Measurements from ENCODE around the gene CREBL2. TPM values are rescaled to one million over a fixed set of nuclear protein-coding genes. Genes with fewer than 3 reads are reported as not detected.
"Not testable (repeated sequence)": the region's sequence is repeated elsewhere in the genome, so short reads cannot be mapped to it uniquely, and the experiment has no call there.

The CREBL2 gene
- polyA plus RNA-seq, 12 donors: 10.0 to 18.2 (median 11.2) TPM; not detected in 1

DNA sequence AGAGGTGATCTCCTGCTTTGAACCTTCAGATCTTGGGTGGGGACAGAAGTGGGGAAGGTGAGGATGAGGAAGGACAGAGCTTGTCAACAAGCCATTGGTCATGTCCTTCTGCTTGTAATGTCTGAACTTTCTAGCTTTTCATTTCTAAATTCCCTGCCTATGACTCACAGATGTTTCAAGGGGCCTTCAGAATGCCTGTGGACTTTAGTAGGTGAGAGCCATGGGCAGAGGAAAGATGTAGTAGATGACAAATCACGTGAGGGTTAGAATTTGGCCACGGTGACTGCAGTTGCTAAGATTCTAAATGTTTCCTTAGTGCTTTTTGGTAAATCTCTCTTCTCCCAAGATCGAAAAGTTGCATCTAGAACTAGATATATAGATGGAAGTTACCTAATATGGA is 18.7 kb upstream of the CREBL2 start:
- DNase-seq: no peak

DNA sequence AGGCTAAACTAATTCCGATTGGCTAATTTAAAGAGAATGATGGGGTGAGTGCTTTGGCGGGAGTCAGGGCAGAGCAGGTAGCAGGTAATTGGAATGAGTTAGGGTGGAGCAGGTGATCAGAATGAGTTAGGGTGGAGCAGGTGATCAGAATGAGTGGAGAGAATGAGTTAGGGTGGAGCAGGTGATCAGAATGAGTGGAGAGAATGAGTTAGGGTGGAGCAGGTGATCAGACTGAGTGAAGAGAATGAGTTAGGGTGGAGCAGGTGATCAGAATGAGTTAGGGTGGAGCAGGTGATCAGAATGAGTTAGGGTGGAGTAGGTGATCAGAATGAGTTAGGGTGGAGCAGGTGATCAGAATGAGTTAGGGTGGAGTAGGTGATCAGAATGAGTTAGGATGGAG is 15.7 kb upstream of the CREBL2 start:
- DNase-seq: not testable (repeated sequence)

DNA sequence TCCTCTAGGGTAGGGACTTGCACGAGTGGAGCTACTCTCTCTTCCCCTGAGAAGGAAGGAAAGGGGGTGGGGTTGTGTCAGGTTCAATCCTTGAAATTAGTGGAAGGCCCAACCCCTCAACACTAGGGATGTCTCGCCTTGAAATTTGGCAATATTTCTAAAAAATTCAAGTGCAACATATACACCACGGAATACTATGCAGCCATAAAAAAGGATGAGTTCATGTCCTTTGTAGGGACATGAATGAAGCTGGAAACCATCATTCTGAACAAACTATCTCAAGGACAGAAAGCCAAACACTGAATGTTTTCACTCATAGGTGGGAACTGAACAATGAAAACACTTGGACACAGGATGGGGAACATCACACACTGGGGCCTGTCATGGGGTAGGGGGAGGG is 15.1 kb upstream of the CREBL2 start:
- not testable (repeated sequence) for DNase-seq

DNA sequence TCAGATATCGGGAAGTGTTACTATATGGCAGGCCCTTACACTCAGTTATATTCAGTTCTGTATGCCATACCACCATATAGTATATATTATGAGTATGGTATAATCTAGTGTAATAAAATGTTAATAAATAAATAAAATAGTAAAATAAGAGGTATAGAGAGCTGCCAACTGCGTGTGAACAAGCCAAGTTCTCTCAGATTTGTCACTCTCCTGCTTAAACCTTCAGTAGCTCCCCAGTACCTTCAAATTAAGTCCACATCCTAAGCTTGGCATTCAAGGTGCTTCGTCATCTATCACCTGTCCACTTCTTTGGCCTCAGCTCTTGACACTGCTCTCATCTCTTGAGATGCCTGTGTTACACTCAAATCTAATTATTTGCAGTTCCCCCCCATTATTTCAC is 12.8 kb upstream of the CREBL2 start:
- DNase-seq: no peak

DNA sequence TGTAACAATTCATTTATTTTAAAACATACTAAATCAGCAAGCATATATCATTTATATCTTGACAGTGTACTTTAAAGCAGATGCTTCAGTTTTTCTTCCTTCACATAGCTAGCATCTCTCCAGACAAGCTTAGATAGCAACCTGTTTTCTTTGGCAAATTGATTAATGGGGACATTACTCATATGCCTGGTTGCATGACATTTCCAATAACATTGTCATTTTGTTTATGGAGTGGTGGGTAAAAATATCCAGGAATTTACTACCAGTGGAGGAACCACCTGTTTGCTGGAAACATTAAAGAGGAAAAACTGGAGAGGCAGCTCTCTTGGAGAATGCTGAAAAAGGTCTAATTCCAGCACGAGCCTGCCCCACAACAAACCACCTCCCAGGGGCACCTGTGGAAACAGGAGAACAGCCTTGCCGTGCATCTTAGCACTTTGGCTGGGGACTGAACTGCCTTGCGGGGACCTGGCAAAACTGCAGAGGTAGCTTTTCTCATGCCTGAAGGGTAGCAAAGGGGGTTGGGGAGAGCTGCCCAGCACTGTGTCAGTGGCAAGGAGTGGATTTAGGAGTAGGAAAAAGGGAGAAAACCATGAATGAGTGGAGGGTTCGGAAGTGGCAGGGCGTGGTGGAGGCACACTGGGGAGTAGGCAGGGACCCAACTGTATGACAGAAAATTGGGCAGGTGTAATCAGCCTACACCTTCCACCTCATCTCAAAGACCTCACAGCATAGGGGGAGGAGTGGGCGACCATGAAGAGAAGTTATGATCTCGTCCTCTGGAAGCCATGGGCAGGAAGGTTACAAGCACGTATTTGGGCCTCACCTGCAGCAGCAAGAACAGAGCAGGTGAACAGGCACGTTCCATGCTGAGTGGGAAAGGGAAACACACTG is 11.7 kb upstream of the CREBL2 start:
- DNase-seq: no peak

DNA sequence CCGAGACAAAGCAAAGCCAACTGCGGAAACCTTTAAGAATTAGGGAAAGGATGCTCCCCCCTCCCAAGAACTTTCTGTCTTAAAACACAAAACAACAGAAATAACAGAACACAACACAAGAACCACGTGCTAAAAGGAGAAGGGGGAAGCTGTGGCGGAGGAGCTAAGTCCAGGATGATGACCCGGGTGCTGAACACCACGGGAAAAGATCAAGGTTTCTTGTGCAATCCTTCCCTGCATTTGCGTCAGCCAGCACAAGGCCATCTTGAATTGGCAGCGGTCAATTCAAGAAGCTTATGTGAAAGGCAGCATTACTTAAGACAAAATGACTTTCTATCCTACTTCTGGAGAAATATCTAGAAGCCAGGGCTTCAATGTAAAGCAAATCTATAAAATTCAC is 11.0 kb upstream of the CREBL2 start:
- DNase-seq: no peak

DNA sequence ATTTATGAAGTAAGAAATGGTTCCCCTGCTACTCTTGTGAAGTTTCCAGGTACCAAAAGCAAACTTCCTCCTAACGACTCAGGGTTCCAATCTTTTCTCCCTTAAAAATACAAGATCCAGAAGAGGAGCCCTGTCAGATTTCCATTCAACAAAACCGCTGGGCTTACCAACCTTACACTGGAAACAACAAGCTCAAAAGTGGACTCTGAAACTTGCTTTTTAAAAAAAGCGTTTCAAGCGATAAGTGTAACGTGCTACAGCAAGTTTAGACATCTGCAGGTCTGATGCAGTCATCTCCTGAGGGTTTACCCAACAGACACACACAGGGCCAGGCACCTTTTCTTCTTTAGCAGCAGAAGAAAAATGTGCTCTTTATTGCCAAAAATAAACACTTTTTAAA is 6.9 kb upstream of the CREBL2 start:
- DNase-seq: no peak

DNA sequence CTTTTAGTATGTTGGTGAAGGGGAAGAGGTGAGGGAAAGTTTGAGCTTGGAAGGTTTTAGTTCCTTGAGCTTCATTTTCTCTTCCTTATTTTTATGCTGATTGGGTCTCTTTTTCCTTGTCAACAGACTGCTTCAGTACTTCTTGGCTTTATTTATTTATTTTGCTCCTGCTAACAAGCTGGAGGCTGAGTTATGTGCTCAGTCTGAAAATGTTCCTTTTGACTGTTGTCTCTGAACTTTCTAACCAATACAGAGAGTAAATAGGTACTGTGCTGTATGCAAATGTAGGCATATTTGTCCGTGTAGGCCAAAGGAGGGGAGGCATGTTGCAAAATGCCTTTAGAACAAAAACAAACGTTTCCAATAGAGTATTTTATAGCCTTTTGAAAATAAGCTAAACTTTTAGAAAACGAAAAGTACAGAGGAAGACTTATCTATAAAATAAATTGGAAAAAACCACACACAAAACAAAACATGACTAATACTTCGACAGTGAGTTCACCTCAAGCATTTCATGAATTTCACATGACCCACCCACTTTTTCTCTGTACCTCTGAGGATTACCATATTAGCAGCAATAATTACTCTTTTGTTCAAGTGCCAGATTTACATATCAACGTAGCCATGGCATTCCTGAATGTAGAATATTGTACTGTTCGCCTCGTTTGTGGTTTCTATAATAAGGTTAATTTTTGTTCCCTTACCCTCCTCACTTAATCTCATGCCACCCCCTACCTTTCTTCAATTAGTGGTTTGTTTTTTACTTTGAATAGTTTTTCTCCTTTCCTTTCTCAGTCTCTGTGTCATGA is 4.7 kb upstream of the CREBL2 start:
- no peak for DNase-seq

DNA sequence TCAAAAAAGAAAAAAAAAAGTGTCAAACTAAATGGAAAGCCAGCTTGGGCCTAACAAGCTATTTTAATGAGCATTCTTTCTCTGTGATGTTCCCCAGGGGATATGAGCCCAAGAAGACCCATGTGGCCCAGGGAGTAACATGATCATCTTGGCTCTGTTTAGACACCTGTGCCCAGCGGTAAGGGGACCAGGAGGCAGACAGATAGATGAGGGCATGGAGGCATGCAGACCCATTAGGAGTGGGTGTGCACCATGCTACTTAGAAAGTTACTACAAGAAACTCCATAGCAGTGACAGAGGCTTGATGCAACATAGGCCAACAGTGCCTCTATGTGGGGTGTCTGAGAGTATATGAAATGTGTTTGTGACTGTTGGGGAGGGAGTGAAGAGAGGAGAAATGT is 3.1 kb upstream of the CREBL2 start:
- DNase-seq: no peak

DNA sequence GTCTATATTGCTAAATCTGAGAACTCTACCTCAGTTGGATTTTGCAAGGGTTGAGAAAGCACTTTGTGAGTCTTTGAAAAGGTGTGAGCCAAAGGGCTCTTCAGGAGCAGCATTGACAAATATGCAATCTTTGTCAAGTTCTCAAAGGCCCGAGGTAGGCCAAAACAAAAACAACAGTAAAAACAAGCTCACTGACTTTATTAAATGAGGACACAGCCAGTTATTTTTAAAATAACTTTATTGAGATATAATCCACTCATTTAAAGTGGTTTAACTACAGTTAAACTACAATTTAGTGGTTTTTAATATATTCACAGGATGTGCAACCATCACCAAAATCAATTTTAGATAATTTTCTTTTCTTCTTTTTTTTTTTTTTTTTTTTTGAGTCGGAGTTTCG is 2.0 kb upstream of the CREBL2 start:
- DNase-seq: no peak

DNA sequence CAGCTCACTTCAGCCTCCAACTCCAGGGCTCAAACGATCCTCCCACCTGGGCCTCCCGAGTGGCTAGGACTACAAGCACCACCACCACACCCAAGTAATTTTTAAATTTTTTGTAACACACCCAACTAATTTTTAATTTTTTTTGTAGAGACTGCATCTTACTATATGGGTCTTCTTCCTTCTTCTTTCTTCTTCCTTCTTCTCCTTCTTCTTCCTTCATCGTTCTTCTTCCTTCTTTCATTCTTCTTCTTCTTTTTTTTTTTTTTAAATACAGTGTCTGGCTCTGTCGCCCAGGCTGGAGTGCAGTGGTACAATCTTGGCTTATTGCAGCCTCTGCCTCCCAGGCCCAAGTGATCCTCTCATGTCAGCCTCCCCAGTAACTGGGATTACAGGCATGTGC is 965 bp upstream of the CREBL2 start:
- no peak for DNase-seq

DNA sequence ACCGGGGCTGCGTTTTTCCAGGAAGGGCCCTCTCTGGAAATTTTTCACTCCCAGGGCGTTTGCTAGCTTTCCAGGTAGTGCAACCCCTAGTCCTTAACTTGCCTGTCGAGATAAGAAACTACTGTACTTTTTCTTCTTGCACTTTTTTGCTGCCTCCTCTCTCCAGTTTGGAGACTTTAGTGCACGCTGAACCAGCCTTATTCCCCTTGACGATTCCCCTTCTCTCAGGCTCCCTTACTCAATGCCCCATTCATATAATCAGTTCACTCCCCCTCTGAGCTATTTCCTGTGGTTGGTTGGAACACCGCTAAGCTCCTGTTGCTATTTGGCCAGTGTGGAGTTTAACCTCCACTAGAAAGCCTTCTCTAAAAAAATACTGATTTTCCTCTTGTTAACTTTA is 682 bp downstream of the CREBL2 start:
- no peak for DNase-seq

DNA sequence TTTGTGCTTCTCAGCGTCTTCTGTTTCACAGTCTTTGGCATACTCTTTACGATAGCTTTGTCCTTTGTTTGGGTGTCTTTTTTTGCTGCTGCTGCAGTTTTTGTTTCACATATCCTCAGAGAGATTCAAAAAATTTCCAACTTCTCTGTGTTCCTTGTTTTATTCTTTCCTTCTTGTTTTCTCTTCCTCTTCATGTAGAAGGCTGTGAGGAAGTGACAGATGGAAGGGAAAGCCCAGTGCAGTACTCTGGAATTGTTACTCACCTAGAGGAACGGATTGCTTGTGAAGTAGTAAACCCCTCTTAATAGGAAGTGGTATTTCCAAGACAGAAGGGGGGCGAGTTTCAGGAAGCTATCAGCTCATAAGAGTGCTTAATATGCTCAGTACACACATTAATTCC is 1.7 kb downstream of the CREBL2 start:
- peak; percentile 16 for DNase-seq

DNA sequence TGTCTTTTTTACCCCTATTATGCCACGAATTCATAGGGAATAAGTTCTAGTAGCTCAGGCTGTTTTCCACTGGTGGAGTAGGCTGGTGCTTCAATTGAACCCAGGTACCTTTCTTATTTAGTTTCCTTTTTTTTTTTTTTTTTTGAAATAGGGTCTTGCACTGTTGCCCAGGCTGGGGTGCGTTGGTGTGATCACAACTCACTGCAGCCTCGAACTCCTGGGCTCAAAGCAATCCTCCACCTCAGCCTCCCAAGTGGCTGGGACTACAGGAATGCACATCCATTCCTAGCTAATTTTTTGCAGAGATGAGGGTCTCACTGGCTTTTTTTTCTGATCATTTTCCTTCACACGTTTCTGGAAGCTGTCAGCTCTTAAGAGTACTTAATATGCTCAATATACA is 2.7 kb downstream of the CREBL2 start:
- DNase-seq: no peak

DNA sequence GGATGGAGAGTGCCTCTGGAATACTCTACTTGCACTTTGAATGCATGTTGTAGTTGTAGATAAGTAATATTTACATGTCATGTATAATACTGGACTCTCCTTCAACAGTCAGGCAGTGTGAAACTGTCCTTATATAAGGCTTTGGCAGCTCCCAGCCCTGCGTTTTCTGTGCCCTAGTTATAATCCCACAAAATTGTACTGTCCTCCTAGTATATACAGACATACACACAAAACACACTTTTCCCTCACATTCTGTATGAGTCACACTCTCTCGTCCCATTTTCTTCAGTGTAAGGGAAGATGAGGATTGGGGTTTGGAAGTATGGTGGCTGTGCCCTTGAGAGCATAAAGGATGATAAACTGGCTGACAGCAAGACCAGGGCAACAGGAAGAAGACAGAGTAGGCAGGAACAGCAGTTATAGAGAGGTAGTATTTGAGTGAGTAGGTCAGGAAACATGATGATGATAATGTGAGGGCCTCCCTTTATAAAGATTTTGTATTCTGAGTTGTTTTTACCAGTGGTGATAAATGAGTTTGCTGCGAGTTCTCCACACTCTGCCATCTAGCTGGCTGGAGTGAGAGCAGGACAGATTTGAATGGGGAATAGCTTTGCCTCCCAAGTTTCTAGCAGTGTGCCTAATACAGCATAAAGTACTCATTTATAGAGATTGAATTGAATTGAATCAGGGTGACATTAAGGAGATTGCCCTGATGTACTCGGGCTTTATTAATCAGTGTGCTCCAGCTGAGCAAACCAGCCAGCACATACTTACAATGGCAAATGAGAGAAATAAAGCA is 5.0 kb downstream of the CREBL2 start:
- DNase-seq: no peak

DNA sequence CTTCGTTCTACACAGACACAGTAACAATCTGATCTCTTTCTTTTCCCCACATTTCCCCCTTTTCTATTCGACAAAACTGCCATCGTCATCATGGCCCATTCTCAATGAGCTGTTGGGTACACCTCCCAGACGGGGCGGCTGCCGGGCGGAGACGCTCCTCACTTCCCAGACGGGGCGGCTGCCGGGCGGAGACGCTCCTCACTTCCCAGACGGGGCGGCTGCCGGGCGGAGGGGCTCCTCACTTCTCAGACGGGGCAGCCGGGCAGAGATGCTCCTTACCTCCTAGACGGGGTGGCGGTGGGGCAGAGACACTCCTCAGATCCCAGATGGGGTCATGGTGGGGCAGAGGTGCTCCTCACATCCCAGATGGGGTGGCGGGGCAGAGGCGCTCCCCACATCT is 6.4 kb downstream of the CREBL2 start:
- not testable (repeated sequence) for DNase-seq

DNA sequence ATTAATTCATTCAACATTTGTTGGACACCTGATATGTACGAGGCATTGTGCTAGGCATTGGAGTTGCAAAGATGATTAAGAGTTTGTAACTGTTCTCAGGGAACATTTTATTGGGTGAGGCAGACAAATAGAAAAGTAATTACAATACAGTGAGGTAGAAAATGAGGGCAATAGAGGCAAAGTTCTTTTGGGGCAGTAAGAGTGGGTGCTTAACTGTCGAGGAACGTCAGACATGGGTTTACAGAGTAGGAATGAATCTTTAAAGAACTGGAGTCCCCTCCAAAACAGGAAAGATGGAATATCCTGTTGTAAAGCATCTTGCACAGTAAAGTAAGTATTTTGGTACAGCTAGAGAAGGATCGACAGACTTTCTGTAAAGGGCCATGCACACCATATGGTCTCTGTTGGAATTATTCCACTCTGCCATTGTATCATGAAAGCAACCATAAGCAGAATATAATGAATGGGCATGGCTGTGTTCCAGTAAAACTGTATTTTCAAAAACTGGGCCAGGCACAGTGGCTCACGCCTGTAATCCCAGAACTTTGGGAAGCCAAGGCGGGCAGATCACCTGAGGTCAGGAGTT is 9.1 kb downstream of the CREBL2 start:
- no peak for DNase-seq

DNA sequence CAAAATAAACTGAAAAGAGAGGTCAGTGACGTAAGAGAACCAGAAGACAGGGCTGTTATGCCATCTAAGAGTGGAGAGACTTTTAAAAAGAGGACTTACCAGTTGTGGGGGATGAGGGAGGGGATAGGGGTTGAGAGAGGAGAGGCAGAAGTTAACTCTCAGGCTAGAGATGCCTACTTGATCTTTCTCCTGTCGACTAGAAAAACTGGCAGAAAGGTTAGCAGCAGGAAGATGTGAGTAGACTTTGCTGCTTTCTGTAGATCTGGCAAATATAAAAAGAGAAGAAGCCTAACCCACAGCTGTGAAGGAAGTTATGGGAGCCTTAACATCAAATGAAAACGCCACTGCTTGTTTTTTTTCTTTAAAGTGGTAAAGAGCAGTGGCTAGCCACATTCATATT is 10.7 kb downstream of the CREBL2 start:
- no peak for DNase-seq

DNA sequence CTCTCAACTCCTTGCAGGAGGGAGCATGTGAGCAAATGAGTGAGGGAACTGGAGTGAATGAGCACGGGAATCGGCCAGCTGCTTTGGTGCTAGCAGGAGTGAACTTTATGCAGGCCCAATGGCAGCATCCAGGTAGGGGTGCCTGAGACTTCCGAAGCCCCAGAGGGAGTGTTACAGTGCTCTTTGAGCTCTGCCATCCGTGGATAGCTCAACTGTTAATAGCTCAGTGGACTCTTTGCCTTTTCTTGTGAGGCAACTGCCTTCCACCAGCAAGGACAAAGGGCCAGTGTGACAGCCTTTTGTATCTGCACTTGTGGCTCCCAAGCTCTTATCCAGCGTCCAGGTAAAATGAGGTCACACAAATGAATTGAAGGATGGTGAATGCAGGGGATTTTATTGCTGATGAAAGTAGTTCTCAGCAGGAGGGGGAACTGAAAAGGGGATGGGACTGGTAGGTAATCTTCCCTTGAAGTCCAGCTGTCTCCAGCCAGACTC is 12.9 kb downstream of the CREBL2 start:
- no peak for DNase-seq

DNA sequence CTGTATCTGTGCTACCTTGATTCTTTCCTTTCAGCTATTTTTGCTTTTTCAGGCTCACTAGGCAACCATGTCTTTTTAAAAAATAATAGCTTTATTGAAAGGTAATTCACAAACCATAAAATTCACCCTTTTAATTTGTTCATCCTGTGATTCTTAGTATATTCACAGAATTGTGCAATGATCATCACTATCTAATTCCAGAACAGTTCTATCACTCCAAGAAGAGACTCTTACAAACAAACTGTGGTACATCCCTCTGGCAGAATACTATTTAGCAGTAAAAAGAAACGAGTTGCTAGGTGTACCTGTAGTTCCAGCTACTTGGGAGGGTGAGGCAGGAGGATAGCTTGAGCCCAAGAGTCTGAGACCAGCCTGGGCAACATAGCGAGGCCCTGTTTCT is 14.8 kb downstream of the CREBL2 start:
- no peak for DNase-seq

DNA sequence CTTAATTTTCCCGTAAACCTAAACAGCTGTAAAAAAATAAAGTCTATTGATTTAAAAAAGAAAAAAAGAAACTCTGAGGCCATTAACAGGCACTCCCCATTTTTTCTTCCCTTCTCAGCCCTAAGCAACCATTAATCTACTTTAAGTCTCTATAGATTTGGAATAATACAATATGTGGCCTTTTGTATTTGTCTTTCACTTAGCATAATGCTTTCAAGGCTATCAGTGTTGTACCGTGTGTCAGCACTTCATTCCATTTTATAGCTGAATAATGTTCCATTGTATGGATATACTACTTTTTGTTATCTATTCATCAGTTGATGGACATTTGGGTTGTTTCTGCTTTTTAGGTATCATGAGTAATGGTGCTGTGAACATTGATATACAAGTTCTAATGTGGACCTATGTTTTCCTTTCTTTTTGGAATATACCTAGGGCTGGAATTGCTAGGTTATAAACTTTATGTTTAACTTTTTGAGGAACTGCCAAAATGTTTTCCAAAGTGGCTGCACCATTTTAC is 15.7 kb downstream of the CREBL2 start:
- DNase-seq: no peak

DNA sequence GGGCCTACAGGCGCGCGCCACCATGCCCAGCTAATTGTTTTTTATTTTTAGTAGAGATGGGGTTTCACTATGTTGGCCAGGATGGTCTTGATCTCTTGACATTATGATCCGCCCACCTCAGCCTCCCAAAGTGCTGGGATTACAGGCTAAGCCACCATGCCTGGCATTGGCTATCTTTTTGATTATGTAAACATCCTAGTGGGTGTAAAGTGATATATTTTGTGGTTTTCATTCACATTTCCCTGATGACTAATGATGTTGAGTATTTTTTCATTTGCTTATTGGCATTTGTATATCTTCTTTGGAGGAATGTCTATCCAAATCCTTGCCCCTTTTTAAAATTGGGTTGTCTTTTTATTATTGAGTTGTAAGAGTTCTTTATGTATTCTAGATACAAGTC is 16.3 kb downstream of the CREBL2 start:
- no peak for DNase-seq
